Endothelial cell of umbilical vein (primary cell): ENCODE data around the gene MMP23B. TPM values are rescaled to one million over a fixed set of nuclear protein-coding genes. Genes with fewer than 3 reads are reported as not detected.

Experiments used
- BruUV-seq: library from RNA; stranded (reverse); fragments of 400-500 nt; replicated peaks from 2 replicates; lab custom pipeline; 2021; lab: Mats Ljungman, UMichigan
- CTCF ChIA-PET: fragments of 300-600, 350-600 bp; sonication (Branson Sonifier 250); formaldehyde crosslinking; loops from one replicate; lab custom pipeline; 2021; ENCODE audit warnings: antibody characterized with exemption, inconsistent platforms; lab: Charles Lee
- POLR2A ChIA-PET: fragments of 300-600, 350-600 bp; sonication (Branson Sonifier 250); formaldehyde crosslinking; loops from one replicate; lab custom pipeline; 2021; ENCODE audit warnings: antibody characterized with exemption, inconsistent platforms; lab: Charles Lee
- DNase-seq: peaks from one replicate; pipeline ENCODE4 v3.0.0-alpha.2; 2011; ENCODE audit warnings: low read depth, low spot score
- FAIRE-seq: peaks from 2 replicates; lab custom pipeline; 2011; peaks lifted over from hg19 to GRCh38; lab: Jason Lieb, UNC
- H2AFZ ChIP-seq: 2 replicates; pipeline ENCODE4 v1.6.0; 2012; ENCODE audit warnings: low read depth, low read length, control low read depth, inconsistent platforms
- H3K27ac ChIP-seq: 2 replicates; pipeline ENCODE4 v1.5.1; 2011; ENCODE audit warnings: low read depth, mild to moderate bottlenecking, control low read depth, low read length, moderate library complexity; ENCODE audit not compliant: insufficient read depth
- H3K27me3 ChIP-seq, 2 experiments: 2 replicates each; pipeline versions ENCODE4 v1.6.0 to v1.6.1; 2011; ENCODE audit warnings: low read length in 2 of 2, mixed read lengths in 1 of 2; ENCODE audit not compliant: control insufficient read depth in 2 of 2, insufficient read depth in 2 of 2
- H3K36me3 ChIP-seq, 2 experiments: 2 replicates in 1 of 2; 3 replicates in 1 of 2; pipeline ENCODE4 v1.5.1; 2011; ENCODE audit warnings: low read length in 2 of 2, mild to moderate bottlenecking in 1 of 2, moderate library complexity in 1 of 2; ENCODE audit not compliant: control insufficient read depth in 2 of 2, insufficient read depth in 2 of 2; ENCODE audit errors: extremely low read depth in 1 of 2
- H3K4me1 ChIP-seq: 3 replicates; pipeline ENCODE4 v1.5.1; 2011; ENCODE audit warnings: mild to moderate bottlenecking, low read length; ENCODE audit not compliant: control insufficient read depth, insufficient read depth; ENCODE audit errors: extremely low read depth
- H3K4me2 ChIP-seq: 2 replicates; pipeline ENCODE4 v1.6.1; 2011; ENCODE audit warnings: low read length, control low read depth, mixed read lengths; ENCODE audit not compliant: insufficient read depth
- H3K4me3 ChIP-seq, 3 experiments: fragments of 200-600 bp in 1 of 3; sonication (generic), shearing (Covaris generic) in 1 of 3; replicated peaks in 1 of 3; 2 replicates each; pipeline ENCODE4 v1.5.1; 2011 to 2016; ENCODE audit warnings: control low read depth in 3 of 3, low read length in 3 of 3, mild to moderate bottlenecking in 2 of 3, inconsistent platforms in 1 of 3, low read depth in 1 of 3, moderate library complexity in 1 of 3; ENCODE audit not compliant: insufficient read depth in 1 of 3
- H3K79me2 ChIP-seq: 2 replicates; pipeline ENCODE4 v1.6.0; 2012; ENCODE audit warnings: low read length, inconsistent platforms; ENCODE audit not compliant: control insufficient read depth, insufficient read depth
- H3K9ac ChIP-seq: replicated peaks from 2 replicates; pipeline ENCODE3; 2011; ENCODE audit warnings: low read length, control low read depth; ENCODE audit not compliant: insufficient read depth; ENCODE audit errors: extremely low read depth
- H3K9me1 ChIP-seq: replicated peaks from 3 replicates; pipeline ENCODE4 v1.6.0; 2011; ENCODE audit warnings: mild to moderate bottlenecking, low read length; ENCODE audit not compliant: control insufficient read depth, insufficient read depth; ENCODE audit errors: extremely low read depth
- H3K9me3 ChIP-seq: replicated peaks from 2 replicates; pipeline ENCODE4 v1.5.1; 2012; ENCODE audit warnings: low read length, inconsistent platforms; ENCODE audit not compliant: control insufficient read depth, insufficient read depth
- H4K20me1 ChIP-seq: replicated peaks from 2 replicates; pipeline ENCODE3; 2011; ENCODE audit warnings: mild to moderate bottlenecking, low read length; ENCODE audit not compliant: control insufficient read depth, insufficient read depth; ENCODE audit errors: extremely low read depth
- CTCF ChIP-seq, 2 donors: IDR thresholded peaks; 1 replicate in 1 of 2; 2 replicates in 1 of 2; pipeline ENCODE4 v1.5.1; 2011; ENCODE audit warnings: low read length in 2 of 2, mild to moderate bottlenecking in 2 of 2, moderate library complexity in 2 of 2, control low read depth in 1 of 2, inconsistent platforms in 1 of 2, low read depth in 1 of 2; ENCODE audit not compliant: insufficient read depth in 1 of 2; ENCODE audit errors: extremely low read depth in 1 of 2
- EZH2 ChIP-seq: IDR thresholded peaks from 2 replicates; pipeline ENCODE4 v1.6.1; 2012; ENCODE audit warnings: borderline replicate concordance, low read depth, mild to moderate bottlenecking, moderate library complexity, low read length, inconsistent platforms; ENCODE audit not compliant: severe bottlenecking
- FOS ChIP-seq: IDR thresholded peaks from 2 replicates; pipeline ENCODE4 v1.6.1; 2011; ENCODE audit warnings: mild to moderate bottlenecking, low read length, moderate library complexity, borderline replicate concordance; ENCODE audit not compliant: insufficient read depth
- GATA2 ChIP-seq: IDR thresholded peaks from 2 replicates; pipeline ENCODE4 v1.7.0; 2011; ENCODE audit warnings: low read depth, mild to moderate bottlenecking, moderate library complexity, mixed read lengths, low read length; ENCODE audit not compliant: insufficient read length, insufficient read depth
- JUN ChIP-seq: IDR thresholded peaks from 2 replicates; pipeline ENCODE4 v1.6.1; 2011; ENCODE audit warnings: borderline replicate concordance, low read depth; ENCODE audit not compliant: insufficient read length, insufficient read depth
- MAX ChIP-seq: IDR thresholded peaks from 2 replicates; pipeline ENCODE4 v1.6.1; 2011; ENCODE audit not compliant: insufficient read depth, insufficient read length
- MYC ChIP-seq: IDR thresholded peaks from one replicate; pipeline ENCODE4 v1.6.1; 2011; ENCODE audit warnings: mild to moderate bottlenecking, low read depth, low read length
- POLR2A ChIP-seq: IDR thresholded peaks from 2 replicates; pipeline ENCODE4 v1.6.1; 2012; ENCODE audit warnings: low read depth, mild to moderate bottlenecking, control low read depth, low read length
- POLR2AphosphoS5 ChIP-seq: IDR thresholded peaks from 2 replicates; pipeline ENCODE4 v1.6.1; 2012; ENCODE audit warnings: low read depth, mild to moderate bottlenecking, control low read depth, low read length, moderate library complexity; ENCODE audit not compliant: insufficient read depth
- dilution Hi-C: fragments of 300-500 bp; cut with MboI; formaldehyde crosslinking; loops from one replicate; pipeline ENCODE4 v1.15.0; 2019; ENCODE audit warnings: low sequenced_read_pairs; ENCODE audit not compliant: extremely low pct_ligation_motif_present
- intact Hi-C: fragments of 100-400 bp; cut with micrococcal nuclease; formaldehyde crosslinking; loops from one replicate; pipeline ENCODE4 v1.10.0; 2022
- polyA plus RNA-seq, 4 experiments: library from polyadenylated mRNA; depleted of rRNA in 3 of 4; stranded (reverse) in 3 of 4; unstranded in 1 of 4; fragments of >200 nt; gene quantifications; 2 replicates each; pipeline versions ENCODE4 v1.2.1 to v1.2.3, GENCODE V29; 2011 to 2012; ENCODE audit warnings: missing spikeins in 1 of 4
- total RNA-seq: library from RNA; stranded (reverse); gene quantifications from 2 replicates; pipeline ENCODE4 v1.2.3, GENCODE V29; 2021

The MMP23B gene
- total and polyA plus RNA-seq, 2 donors (not counting 3 experiments of a cell fraction or from before 2014, with no cell fraction given): 0.62 to 5.3 TPM

GRCh38 chr1:1677718-1678580 lies 46.0 kb downstream of the MMP23B start:
- Histone ChIP-seq H3K79me2 (peaks cover 17% of the 10 kb centered on the region), H3K27me3 (no peaks in the 10 kb centered on the region), H3K4me3 (no peak overlapping the region), H3K9me3 (no peaks in the 10 kb centered on the region), H2AFZ (no peak overlapping the region), H3K4me1 (no peaks in the 10 kb centered on the region), H3K9ac (no peak overlapping the region), H3K27ac (no peak overlapping the region), H4K20me1 (no peaks in the 10 kb centered on the region), H3K4me2 (no peak overlapping the region), H3K36me3 (peaks cover 0 to 1% of the 10 kb centered on the region in 2 experiments), H3K9me1 (no peaks in the 10 kb centered on the region)
- TF ChIP-seq GATA2 (no peak), CTCF (IDR thresholded peaks at IDR 0.05; ENCODE audit: extremely low read depth in 1 of 2, insufficient read depth in 1 of 2, low read depth in 1 of 2, low read length in 2 of 2) (no peak), FOS (no peak), EZH2 (no peak), JUN (no peak), POLR2AphosphoS5 (no peak), POLR2A (no peak), MAX (no peak), MYC (no peak)
- no peak for DNase-seq
- intact Hi-C loops (no loop called here), dilution Hi-C loops (no loop called here)
- BruUV-seq: no TSS peak
- ChIA-PET CTCF (interaction anchor here (2.4 kb wide), 1 partner anchor 12 kb away, joined by 8 read pairs; no protein-coding TSS in a partner anchor), POLR2A (no interaction called here)
- FAIRE-seq: no peak
